Activated gamma-delta T cell treated with anti-CD3 and anti-CD28 coated beads, Interleukin-2, amount 50 U/mL, for 16 hours (primary cell): Measurements from ENCODE around the gene NR6A1.

Source experiments
- DNase-seq: peaks from one replicate; pipeline ENCODE4 v3.0.0-alpha.2; 2020; ENCODE audit warnings: low read depth

Gene NR6A1

GRCh38 chr9:124470726-124471125 lies 300.4 kb downstream of the NR6A1 start:
- DNase-seq = no peak

DNA sequence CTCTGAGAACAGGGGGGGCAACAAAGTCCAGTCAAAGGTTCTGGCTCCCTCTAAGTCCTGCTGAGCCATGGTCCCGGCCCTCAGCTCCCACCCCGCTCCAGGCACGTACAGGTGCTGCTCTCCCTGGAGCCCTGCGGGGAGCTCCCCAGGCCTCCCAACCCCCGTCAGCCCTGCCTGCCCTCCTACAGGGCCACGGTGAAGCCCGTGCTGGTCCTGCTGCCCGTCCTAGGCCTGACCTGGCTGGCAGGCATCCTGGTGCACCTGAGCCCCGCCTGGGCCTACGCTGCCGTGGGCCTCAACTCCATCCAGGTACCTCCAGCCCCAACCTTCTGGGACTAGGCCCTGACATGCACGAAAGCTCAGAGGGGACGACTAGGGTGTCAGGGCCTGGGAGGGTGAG lies 300.8 kb downstream of the NR6A1 start:
- no peak for DNase-seq

DNA sequence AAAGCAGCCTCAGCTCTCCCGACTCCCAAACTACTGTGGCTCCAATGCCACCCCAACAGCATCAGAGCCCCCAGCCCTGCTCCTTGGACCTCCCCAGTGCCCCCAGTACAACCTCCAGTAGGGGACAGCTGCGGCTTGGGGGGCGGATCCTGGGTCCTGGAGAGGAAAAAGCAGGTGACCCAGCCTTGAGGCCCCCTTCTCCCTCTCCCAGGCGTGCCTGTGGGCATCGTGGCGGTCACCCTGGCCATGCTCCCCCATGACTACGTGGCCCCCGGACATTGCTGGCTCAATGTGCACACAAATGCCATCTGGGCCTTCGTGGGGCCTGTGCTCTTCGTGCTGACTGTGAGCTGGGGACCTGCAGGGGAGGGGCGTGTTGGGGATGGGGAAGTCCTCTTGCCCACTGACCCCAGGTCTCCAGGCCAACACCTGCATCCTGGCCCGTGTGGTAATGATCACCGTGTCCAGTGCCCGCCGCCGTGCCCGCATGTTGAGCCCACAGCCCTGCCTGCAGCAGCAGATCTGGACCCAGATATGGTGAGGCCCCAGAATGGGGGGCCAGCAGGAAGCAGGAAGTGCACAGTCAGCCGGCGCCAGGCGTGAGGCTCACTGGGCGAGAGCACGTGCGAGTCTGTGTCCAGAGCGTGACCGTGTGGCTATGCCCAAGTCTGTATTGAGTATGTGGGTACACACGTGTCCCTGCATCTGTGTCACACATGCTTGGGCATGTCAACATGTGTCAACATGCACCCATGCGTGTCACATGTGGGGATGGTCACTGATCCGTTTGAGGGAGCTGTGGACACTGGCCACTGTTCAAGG lies 301.9 kb downstream of the NR6A1 start:
- no peak for DNase-seq

- DNase-seq = no peak
Measured at GRCh38 chr9:124468061-124468740, 302.9 kb downstream of the NR6A1 start.

GRCh38 chr9:124467410-124468060 lies 303.6 kb downstream of the NR6A1 start:
- DNase-seq = no peak
